HCT116 (cell line): ENCODE data around the gene GMDS. TPM values are rescaled to one million over a fixed set of nuclear protein-coding genes. Genes with fewer than 3 reads are reported as not detected.

Experiments
- ATAC-seq: fragments of 200-7000 bp; cut with Tn5 transposase; 2 replicates; pipeline ENCODE4 v1.9.1; 2020; ENCODE audit warnings: mild to moderate bottlenecking, moderate library complexity
- BruUV-seq: library from RNA; stranded (reverse); fragments of 400-500 nt; replicated peaks from 2 replicates; lab custom pipeline; 2021; lab: Mats Ljungman, UMichigan
- CTCF ChIA-PET: fragments of 300-600 bp; sonication (Branson Sonifier 250); formaldehyde crosslinking; loops from one replicate; lab custom pipeline; 2021; ENCODE audit warnings: antibody characterized with exemption; lab: Charles Lee
- POLR2A ChIA-PET: fragments of 300-600, 350-600 bp; sonication (Branson Sonifier 250); formaldehyde crosslinking; loops from one replicate; lab custom pipeline; 2021; ENCODE audit warnings: antibody characterized with exemption; lab: Charles Lee
- RAD21 ChIA-PET, 2 experiments: fragments of 300-600 bp; sonication (Branson Sonifier 250); formaldehyde crosslinking; loops; one replicate each; lab custom pipeline; 2023; ENCODE audit warnings: low total read pairs in 2 of 2; ENCODE audit not compliant: uncharacterized antibody in 2 of 2, unreplicated experiment in 2 of 2, low non-redundant PET in 1 of 2; lab: Charles Lee
- DNase-seq: peaks from one replicate; pipeline ENCODE4 v3.0.0-alpha.2; 2010; ENCODE audit warnings: low read depth, low spot score
- H2AFZ ChIP-seq: fragments of 200-600 bp; shearing (Covaris generic), sonication (generic); 2 replicates; pipeline ENCODE4 v1.6.1; 2017; ENCODE audit warnings: low read depth, mixed run types, mixed read lengths, antibody characterized with exemption, low read length; ENCODE audit not compliant: poor library complexity, severe bottlenecking
- H3K27ac ChIP-seq: 2 replicates; pipeline ENCODE4 v1.5.1; 2012; ENCODE audit warnings: low read depth, low read length
- H3K27me3 ChIP-seq: fragments of 200-600 bp; sonication (generic); 2 replicates; pipeline ENCODE4 v1.6.1; 2016; ENCODE audit warnings: mixed run types, low read length, mixed read lengths; ENCODE audit not compliant: insufficient read depth
- H3K36me3 ChIP-seq, 2 experiments: fragments of 200-500 bp in 1 of 2; fragments of 200-600 bp in 1 of 2; sonication (Bioruptor generic) in 1 of 2; sonication (generic) in 1 of 2; 2 replicates each; pipeline versions ENCODE4 v1.5.1 to v1.6.1; 2014 to 2016; ENCODE audit warnings: low read length in 2 of 2, inconsistent platforms in 1 of 2, mixed read lengths in 1 of 2, mixed run types in 1 of 2; ENCODE audit not compliant: insufficient read depth in 2 of 2, control insufficient read depth in 1 of 2
- H3K4me1 ChIP-seq, 2 experiments: fragments of 200-600 bp in 1 of 2; sonication (generic) in 1 of 2; 2 replicates each; pipeline versions ENCODE4 v1.5.1 to v1.6.1; 2012 to 2017; ENCODE audit warnings: low read length in 2 of 2, inconsistent platforms in 1 of 2, mild to moderate bottlenecking in 1 of 2, mixed read lengths in 1 of 2, mixed run types in 1 of 2, moderate library complexity in 1 of 2; ENCODE audit not compliant: insufficient read depth in 2 of 2, control insufficient read depth in 1 of 2
- H3K4me2 ChIP-seq: fragments of 200-600 bp; sonication (generic); 2 replicates; pipeline ENCODE4 v1.6.1; 2017; ENCODE audit warnings: mixed run types, low read length, mixed read lengths
- H3K4me3 ChIP-seq, 2 experiments: fragments of 200-600 bp in 1 of 2; sonication (generic) in 1 of 2; replicated peaks in 1 of 2; 2 replicates each; pipeline ENCODE4 v1.5.1; 2011 to 2016; ENCODE audit warnings: low read length in 2 of 2, control low read depth in 1 of 2, low read depth in 1 of 2, mild to moderate bottlenecking in 1 of 2, mixed read lengths in 1 of 2, mixed run types in 1 of 2
- H3K79me2 ChIP-seq: fragments of 200-600 bp; sonication (generic); 2 replicates; pipeline ENCODE4 v1.6.1; 2017; ENCODE audit warnings: mild to moderate bottlenecking, mixed run types, low read length, moderate library complexity, mixed read lengths; ENCODE audit not compliant: insufficient read depth
- H3K9ac ChIP-seq: fragments of 200-600 bp; sonication (generic); 2 replicates; pipeline ENCODE4 v1.6.1; 2016; ENCODE audit warnings: low read length, mixed read lengths
- H3K9me2 ChIP-seq: fragments of 200-600 bp; sonication (generic), shearing (Covaris generic); 2 replicates; pipeline ENCODE4 v1.6.1; 2017; ENCODE audit warnings: mixed run types, mild to moderate bottlenecking, moderate library complexity; ENCODE audit not compliant: insufficient read depth
- H3K9me3 ChIP-seq, 2 experiments: fragments of 200-500 bp in 1 of 2; fragments of 200-600 bp in 1 of 2; sonication (Bioruptor generic) in 1 of 2; sonication (generic) in 1 of 2; 2 replicates each; pipeline ENCODE4 v1.6.1; 2014 to 2017; ENCODE audit warnings: low read length in 2 of 2, mixed read lengths in 2 of 2, inconsistent platforms in 1 of 2, low read depth in 1 of 2, mild to moderate bottlenecking in 1 of 2, mixed run types in 1 of 2, moderate library complexity in 1 of 2; ENCODE audit not compliant: control insufficient read depth in 1 of 2, insufficient read depth in 1 of 2
- H4K20me1 ChIP-seq: fragments of 200-600 bp; sonication (generic), shearing (Covaris generic); 2 replicates; pipeline ENCODE4 v1.6.1; 2017; ENCODE audit warnings: mixed run types, mild to moderate bottlenecking, moderate library complexity; ENCODE audit not compliant: insufficient read depth
- CBX3 ChIP-seq: IDR thresholded peaks from 2 replicates; pipeline ENCODE4 v1.6.1; 2012; ENCODE audit warnings: low read depth
- EGR1 ChIP-seq: IDR thresholded peaks from 2 replicates; pipeline ENCODE4 v1.6.1; 2012; ENCODE audit warnings: low read depth
- EZH2phosphoT487 ChIP-seq: fragments of 200-600 bp; IDR thresholded peaks from 2 replicates; pipeline ENCODE4 v1.6.1; 2018; ENCODE audit warnings: antibody characterized with exemption, borderline replicate concordance
- JUND ChIP-seq: IDR thresholded peaks from 2 replicates; pipeline ENCODE4 v1.6.1; 2012
- POLR2A ChIP-seq: IDR thresholded peaks from 2 replicates; pipeline ENCODE4 v1.7.0; 2011; ENCODE audit warnings: borderline replicate concordance; ENCODE audit not compliant: insufficient read depth, insufficient read length; ENCODE audit errors: extremely low read depth
- RAD21 ChIP-seq: IDR thresholded peaks from 2 replicates; pipeline ENCODE4 v1.6.1; 2012; ENCODE audit warnings: low read depth, mild to moderate bottlenecking
- SIN3A ChIP-seq: IDR thresholded peaks from 2 replicates; pipeline ENCODE4 v1.6.1; 2012; ENCODE audit warnings: low read depth
- SP1 ChIP-seq: IDR thresholded peaks from 2 replicates; pipeline ENCODE4 v1.6.1; 2012; ENCODE audit warnings: low read depth
- TCF7L2 ChIP-seq: IDR thresholded peaks from 2 replicates; pipeline ENCODE4 v1.7.0; 2011; ENCODE audit warnings: borderline replicate concordance, inconsistent platforms; ENCODE audit not compliant: insufficient read depth, insufficient read length; ENCODE audit errors: extremely low read depth
- YY1 ChIP-seq: IDR thresholded peaks from 2 replicates; pipeline ENCODE4 v1.6.1; 2011; ENCODE audit warnings: low read length, low read depth, moderate library complexity, mild to moderate bottlenecking; ENCODE audit not compliant: insufficient replicate concordance; ENCODE audit errors: extremely low read depth
- ZFX ChIP-seq: fragments of 450-650 bp; IDR thresholded peaks from 2 replicates; pipeline ENCODE4 v1.6.1; 2017
- ZNF274 ChIP-seq: fragments of 200-500 bp; sonication (Bioruptor generic); IDR thresholded peaks from 2 replicates; pipeline ENCODE4 v1.6.1; 2014; ENCODE audit warnings: mild to moderate bottlenecking, low read depth, low read length, inconsistent platforms
- intact Hi-C: fragments of 100-400 bp; cut with micrococcal nuclease; formaldehyde crosslinking; loops from 2 replicates; pipeline ENCODE4 v1.10.0; 2022
- total RNA-seq: library from RNA; stranded (reverse); gene quantifications from one replicate; pipeline ENCODE4 v1.2.1, GENCODE V29; 2021; ENCODE audit not compliant: unreplicated experiment
- TF ChIP-seq, protein P1 (sequence below), 3 experiments: fragments of 200-600 bp in 1 of 3; sonication (generic) in 1 of 3; IDR thresholded peaks in 2 of 3; conservative IDR thresholded peaks in 1 of 3; 2 replicates each; pipeline ENCODE4 v1.5.1; 2012 to 2017; ENCODE audit warnings: low read depth in 2 of 3, low read length in 2 of 3, antibody characterized with exemption in 1 of 3, borderline replicate concordance in 1 of 3, control low read depth in 1 of 3, mild to moderate bottlenecking in 1 of 3, mixed read lengths in 1 of 3, mixed run types in 1 of 3, moderate library complexity in 1 of 3; ENCODE audit not compliant: insufficient read depth in 1 of 3

The GMDS gene
- total RNA-seq, 1 experiment from 2014 or later, result 34.4 TPM

DNA sequence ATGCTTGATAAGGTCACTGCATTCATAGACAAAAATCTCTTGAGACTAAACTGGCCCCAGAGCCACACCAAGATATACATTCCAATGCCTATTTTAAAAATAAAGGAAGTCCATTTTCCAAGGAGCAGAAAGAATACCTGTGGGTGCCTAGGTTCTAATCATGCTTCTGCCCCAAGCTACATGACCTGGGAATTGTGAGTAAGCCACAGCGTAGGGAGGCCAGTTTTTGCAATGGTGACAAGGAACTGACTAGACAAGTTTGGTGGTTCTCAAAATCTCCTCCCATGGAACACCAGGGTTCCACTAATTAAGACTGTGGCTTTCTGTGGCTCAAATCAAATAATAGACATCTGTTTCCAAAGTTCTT is 83.3 kb downstream of the GMDS start:
- no peaks in the 10 kb centered on the region for H3K9me2 ChIP-seq
- TF ChIP-seq POLR2A (no peak), TCF7L2 (no peak), SIN3A (no peak), SP1 (peak; percentile 19; the same call in 1 of the 2 replicates), EGR1 (no peak), JUND (peak; percentile 22; the same call in 1 of the 2 replicates), ZFX (no peak), CBX3 (no peak)
- H3K27me3 ChIP-seq, result no peaks in the 10 kb centered on the region
- H3K36me3 ChIP-seq, result no peaks in the 10 kb centered on the region
- CTCF ChIA-PET, result no interaction called here
- no peaks in the 10 kb centered on the region for H3K9me3 ChIP-seq
- no peak overlapping the region; the same call in 1 of the 2 replicates for H3K9ac ChIP-seq
- ATAC-seq, result peak; percentile 59
- peak overlapping the region in 1 of 2 experiments; percentile 8; a peak in 1 of 4 replicates for H3K4me3 ChIP-seq
- POLR2A ChIA-PET, result no interaction called here
- RAD21 ChIA-PET, result no interaction called here
- intact Hi-C loops, result no loop called here
- no peaks in the 10 kb centered on the region for H4K20me1 ChIP-seq
- no peak overlapping the region for H2AFZ ChIP-seq
- peak overlapping the region; percentile 54 for H3K4me2 ChIP-seq
- DNase-seq, result peak; percentile 32
- peak overlapping the region; percentile 62 for H3K27ac ChIP-seq
- BruUV-seq, result no TSS peak
- no peaks in the 10 kb centered on the region for H3K79me2 ChIP-seq
- H3K4me1 ChIP-seq, result peaks cover 44 to 50% of the 10 kb centered on the region in 2 experiments

DNA sequence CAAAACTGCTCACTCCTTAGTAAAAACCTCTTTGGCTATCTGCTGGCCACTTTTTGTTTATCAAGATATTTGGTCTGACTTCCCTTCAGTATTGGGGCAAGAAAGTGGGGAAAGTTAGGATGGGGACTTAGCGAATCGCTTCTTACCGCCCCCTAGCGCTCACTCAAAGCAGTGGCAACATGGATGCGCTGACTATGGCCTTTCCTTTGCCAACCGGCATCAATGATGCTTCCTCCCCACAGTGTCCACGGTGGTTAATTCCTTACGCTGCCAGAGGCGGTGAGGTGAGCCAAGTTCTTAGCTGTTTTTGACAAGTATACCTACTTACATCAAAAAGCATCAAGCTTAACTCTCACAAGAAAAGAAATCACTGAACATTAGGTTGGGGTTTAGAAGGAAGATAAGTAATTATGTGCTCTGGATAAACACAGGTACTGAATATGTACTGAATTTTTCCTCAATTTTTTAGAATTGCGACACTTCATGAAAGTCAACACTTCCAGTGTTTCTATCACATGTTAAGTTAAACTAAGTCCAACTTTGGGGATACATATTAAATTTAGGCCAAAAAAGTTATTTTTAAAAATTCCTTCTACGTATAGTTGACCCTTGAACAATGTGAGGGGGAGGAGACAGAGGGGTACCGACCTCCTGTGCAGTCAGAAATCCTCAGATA is 86.7 kb downstream of the GMDS start:
- ChIA-PET POLR2A (no interaction called here), RAD21 (interaction anchor here in 1 of 2 experiments (0.7 kb wide), 1 partner anchor 195 kb away, joined by 3 read pairs; no protein-coding TSS in a partner anchor), CTCF (interaction anchor here (0.7 to 1.3 kb wide), 2 partner anchors 9 to 26 kb away, joined by 3 to 4 read pairs; no protein-coding TSS in a partner anchor)
- Histone ChIP-seq H3K4me3 (no peak overlapping the region), H4K20me1 (no peaks in the 10 kb centered on the region), H3K4me2 (peak overlapping the region; percentile 21; the same call in 1 of the 2 replicates), H3K79me2 (no peaks in the 10 kb centered on the region), H2AFZ (no peak overlapping the region), H3K36me3 (no peaks in the 10 kb centered on the region), H3K9ac (no peak overlapping the region), H3K27ac (no peak overlapping the region), H3K4me1 (peaks cover 46 to 61% of the 10 kb centered on the region in 2 experiments), H3K9me3 (no peaks in the 10 kb centered on the region), H3K9me2 (no peaks in the 10 kb centered on the region), H3K27me3 (no peaks in the 10 kb centered on the region)
- DNase-seq, result peak; percentile 70
- peak; percentile 85 for ATAC-seq
- intact Hi-C loops, result no loop called here
- TF ChIP-seq RAD21, result peak; percentile 35
- TF ChIP-seq EZH2phosphoT487, result no peak
- TF ChIP-seq CBX3, result peak; percentile 65; the same call in 1 of the 2 replicates
- TF ChIP-seq, protein P1, sequence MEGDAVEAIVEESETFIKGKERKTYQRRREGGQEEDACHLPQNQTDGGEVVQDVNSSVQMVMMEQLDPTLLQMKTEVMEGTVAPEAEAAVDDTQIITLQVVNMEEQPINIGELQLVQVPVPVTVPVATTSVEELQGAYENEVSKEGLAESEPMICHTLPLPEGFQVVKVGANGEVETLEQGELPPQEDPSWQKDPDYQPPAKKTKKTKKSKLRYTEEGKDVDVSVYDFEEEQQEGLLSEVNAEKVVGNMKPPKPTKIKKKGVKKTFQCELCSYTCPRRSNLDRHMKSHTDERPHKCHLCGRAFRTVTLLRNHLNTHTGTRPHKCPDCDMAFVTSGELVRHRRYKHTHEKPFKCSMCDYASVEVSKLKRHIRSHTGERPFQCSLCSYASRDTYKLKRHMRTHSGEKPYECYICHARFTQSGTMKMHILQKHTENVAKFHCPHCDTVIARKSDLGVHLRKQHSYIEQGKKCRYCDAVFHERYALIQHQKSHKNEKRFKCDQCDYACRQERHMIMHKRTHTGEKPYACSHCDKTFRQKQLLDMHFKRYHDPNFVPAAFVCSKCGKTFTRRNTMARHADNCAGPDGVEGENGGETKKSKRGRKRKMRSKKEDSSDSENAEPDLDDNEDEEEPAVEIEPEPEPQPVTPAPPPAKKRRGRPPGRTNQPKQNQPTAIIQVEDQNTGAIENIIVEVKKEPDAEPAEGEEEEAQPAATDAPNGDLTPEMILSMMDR (IDR thresholded peaks at IDR 0.05 in 2 of 3, conservative IDR thresholded peaks at IDR 0.05 in 1 of 3; ENCODE audit: borderline replicate concordance in 1 of 3, insufficient read depth in 1 of 3, low read depth in 2 of 3, low read length in 2 of 3), result peak; percentile 46 to 75 (median 74); a peak in 5 of 6 replicates
- TF ChIP-seq ZNF274, result no peak
- TF ChIP-seq YY1, result peak; percentile 25
- no TSS peak for BruUV-seq
